Natural killer cell (primary cell): ENCODE data around the gene PDE11A. TPM values are rescaled to one million over a fixed set of nuclear protein-coding genes. Genes with fewer than 3 reads are reported as not detected.

Experiments used
- ATAC-seq, 3 donors: fragments of 150-1000 bp in 2 of 3; fragments of 200-7000 bp in 1 of 3; cut with Tn5 transposase; 1 replicate in 1 of 3; 2 replicates in 2 of 3; pipeline ENCODE4 v1.10.0; 2021; ENCODE audit warnings: mild to moderate bottlenecking in 2 of 3, moderate library complexity in 2 of 3
- DNase-seq, 2 donors: peaks; one replicate each; pipeline versions ENCODE4 v3.0.0 to v3.0.0-alpha.2; 2013 to 2021; ENCODE audit warnings: mixed read lengths in 1 of 2
- H3K27ac ChIP-seq: one replicate; pipeline ENCODE4 v1.5.1; 2013; ENCODE audit warnings: mild to moderate bottlenecking, low read length
- H3K27me3 ChIP-seq: one replicate; pipeline ENCODE4 v1.6.1; 2013; ENCODE audit warnings: low read length; ENCODE audit not compliant: control insufficient read depth, insufficient read depth
- H3K36me3 ChIP-seq: one replicate; pipeline ENCODE4 v1.6.1; 2013; ENCODE audit warnings: low read length; ENCODE audit not compliant: control insufficient read depth, insufficient read depth
- H3K4me1 ChIP-seq: one replicate; pipeline ENCODE4 v1.6.1; 2013; ENCODE audit warnings: low read length; ENCODE audit not compliant: control insufficient read depth, insufficient read depth
- H3K4me3 ChIP-seq: one replicate; pipeline ENCODE4 v1.5.1; 2013; ENCODE audit warnings: low read length
- H3K9me3 ChIP-seq: one replicate; pipeline ENCODE4 v1.6.1; 2013; ENCODE audit warnings: low read length; ENCODE audit not compliant: control insufficient read depth, insufficient read depth
- H3K27ac Mint-ChIP-seq, 2 donors: one replicate each; pipeline ENCODE4 v1.8.0; 2022; ENCODE audit warnings: mild to moderate bottlenecking in 2 of 2, mixed read lengths in 2 of 2, moderate library complexity in 1 of 2
- H3K27me3 Mint-ChIP-seq, 2 donors: one replicate each; pipeline ENCODE4 v1.8.0; 2022; ENCODE audit warnings: low read depth in 2 of 2, mixed read lengths in 2 of 2
- H3K36me3 Mint-ChIP-seq: one replicate; pipeline ENCODE4 v1.8.0; 2022; ENCODE audit warnings: mixed read lengths
- H3K4me1 Mint-ChIP-seq, 2 donors: one replicate each; pipeline ENCODE4 v1.8.0; 2022; ENCODE audit warnings: mixed read lengths in 2 of 2
- H3K4me3 Mint-ChIP-seq: one replicate; pipeline ENCODE4 v1.8.0; 2022; ENCODE audit warnings: mild to moderate bottlenecking, moderate library complexity, mixed read lengths
- H3K9me3 Mint-ChIP-seq, 2 donors: one replicate each; pipeline ENCODE4 v1.8.0; 2022; ENCODE audit warnings: mixed read lengths in 2 of 2
- WGBS: methylation state at CpG from one replicate; pipeline ENCODE4 v1.1.7; 2013; ENCODE audit warnings: missing lambda C conversion rate; ENCODE audit not compliant: insufficient coverage; 5-methylcytosine and 5-hydroxymethylcytosine counted together
- intact Hi-C: fragments of 100-400 bp; cut with micrococcal nuclease; formaldehyde crosslinking; loops from one replicate; pipeline ENCODE4 v1.14.2; 2022
- total RNA-seq, 4 donors: library from RNA; stranded (reverse); fragments of 120-200 nt in 1 of 4; gene quantifications; one replicate each; pipeline versions ENCODE4 v1.2.3 to v1.2.4, GENCODE V29; 2013 to 2022
- TF ChIP-seq, protein P1 (sequence below): fragments of 200-600 bp; IDR thresholded peaks from one replicate; pipeline ENCODE4 v1.8.0; 2022; ENCODE audit warnings: antibody characterized with exemption

The PDE11A gene
- total RNA-seq, 3 donors from 2014 or later (not counting 1 experiment from before 2014, with no cell fraction given), result not detected

DNA sequence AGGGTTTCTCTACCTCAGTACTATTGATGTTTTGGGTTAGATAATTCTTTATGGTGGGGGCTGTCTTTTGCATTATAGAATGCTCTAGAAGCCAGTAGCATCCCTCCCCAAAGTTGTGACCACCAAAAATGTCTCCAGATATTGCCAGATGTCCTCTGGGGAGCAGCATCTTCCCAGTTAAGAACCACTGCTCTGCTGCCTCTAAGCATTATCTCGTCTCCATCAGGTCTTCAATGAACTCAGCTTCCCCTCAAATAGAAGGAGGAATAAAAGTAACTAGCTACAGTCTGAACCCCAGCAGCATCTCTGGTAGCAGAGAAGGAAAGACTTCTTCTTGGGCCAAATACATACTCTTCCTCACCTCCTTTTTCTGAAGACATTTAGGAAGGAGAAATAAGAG, 435.9 kb downstream of the PDE11A start:
- no peaks in the 10 kb centered on the region for H3K36me3 Mint-ChIP-seq
- TF ChIP-seq, protein P1, sequence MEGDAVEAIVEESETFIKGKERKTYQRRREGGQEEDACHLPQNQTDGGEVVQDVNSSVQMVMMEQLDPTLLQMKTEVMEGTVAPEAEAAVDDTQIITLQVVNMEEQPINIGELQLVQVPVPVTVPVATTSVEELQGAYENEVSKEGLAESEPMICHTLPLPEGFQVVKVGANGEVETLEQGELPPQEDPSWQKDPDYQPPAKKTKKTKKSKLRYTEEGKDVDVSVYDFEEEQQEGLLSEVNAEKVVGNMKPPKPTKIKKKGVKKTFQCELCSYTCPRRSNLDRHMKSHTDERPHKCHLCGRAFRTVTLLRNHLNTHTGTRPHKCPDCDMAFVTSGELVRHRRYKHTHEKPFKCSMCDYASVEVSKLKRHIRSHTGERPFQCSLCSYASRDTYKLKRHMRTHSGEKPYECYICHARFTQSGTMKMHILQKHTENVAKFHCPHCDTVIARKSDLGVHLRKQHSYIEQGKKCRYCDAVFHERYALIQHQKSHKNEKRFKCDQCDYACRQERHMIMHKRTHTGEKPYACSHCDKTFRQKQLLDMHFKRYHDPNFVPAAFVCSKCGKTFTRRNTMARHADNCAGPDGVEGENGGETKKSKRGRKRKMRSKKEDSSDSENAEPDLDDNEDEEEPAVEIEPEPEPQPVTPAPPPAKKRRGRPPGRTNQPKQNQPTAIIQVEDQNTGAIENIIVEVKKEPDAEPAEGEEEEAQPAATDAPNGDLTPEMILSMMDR, result no peak
- no peaks in the 10 kb centered on the region for H3K9me3 Mint-ChIP-seq
- H3K27me3 Mint-ChIP-seq, result peaks cover 15 to 23% of the 10 kb centered on the region in 2 donors
- no peak for DNase-seq
- H3K4me1 ChIP-seq, result no peaks in the 10 kb centered on the region
- H3K27me3 ChIP-seq, result peaks cover 2% of the 10 kb centered on the region
- H3K4me3 ChIP-seq, result no peak overlapping the region
- no peak for ATAC-seq
- no peaks in the 10 kb centered on the region for H3K36me3 ChIP-seq
- WGBS, result 60% methylated on average over 1 of the region's 1 CpG
- intact Hi-C loops, result no loop called here
- no peaks in the 10 kb centered on the region for H3K9me3 ChIP-seq
- no peak overlapping the region for H3K27ac ChIP-seq
- H3K4me3 Mint-ChIP-seq, result no peak overlapping the region
- H3K4me1 Mint-ChIP-seq, result no peaks in the 10 kb centered on the region
- no peak overlapping the region for H3K27ac Mint-ChIP-seq

DNA sequence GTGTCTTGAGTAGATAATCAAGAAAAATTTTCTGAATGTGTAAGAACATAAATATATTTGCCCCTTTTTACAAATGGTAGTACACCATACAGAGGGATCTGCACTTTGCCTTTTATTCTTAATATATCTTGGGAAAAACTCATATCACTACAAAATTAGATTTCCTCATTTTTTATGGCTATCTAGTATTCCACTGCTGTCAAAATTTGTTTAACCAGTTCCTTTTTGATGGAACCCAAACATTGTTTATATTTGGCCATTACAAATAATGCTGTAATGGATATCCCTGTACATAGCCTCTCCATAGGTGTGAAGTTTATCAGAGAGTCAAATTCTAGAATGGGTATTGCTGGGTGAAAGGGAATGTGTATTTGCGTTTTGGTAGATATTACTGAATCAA, 436.9 kb downstream of the PDE11A start:
- H3K9me3 Mint-ChIP-seq, result no peaks in the 10 kb centered on the region
- intact Hi-C loops, result no loop called here
- H3K4me3 Mint-ChIP-seq, result no peak overlapping the region
- H3K27me3 ChIP-seq, result peaks cover 2% of the 10 kb centered on the region
- no peak overlapping the region for H3K27ac ChIP-seq
- H3K27ac Mint-ChIP-seq, result no peak overlapping the region
- H3K36me3 ChIP-seq, result no peaks in the 10 kb centered on the region
- no peak for DNase-seq
- WGBS, result no CpG with 5 or more reads among the region's 1 CpG
- H3K4me1 Mint-ChIP-seq, result no peaks in the 10 kb centered on the region
- no peaks in the 10 kb centered on the region for H3K4me1 ChIP-seq
- H3K9me3 ChIP-seq, result no peaks in the 10 kb centered on the region
- no peaks in the 10 kb centered on the region for H3K36me3 Mint-ChIP-seq
- no peak for ATAC-seq
- no peak overlapping the region for H3K4me3 ChIP-seq
- H3K27me3 Mint-ChIP-seq, result peaks cover 12 to 16% of the 10 kb centered on the region in 2 donors
- TF ChIP-seq, protein P1, result no peak

DNA sequence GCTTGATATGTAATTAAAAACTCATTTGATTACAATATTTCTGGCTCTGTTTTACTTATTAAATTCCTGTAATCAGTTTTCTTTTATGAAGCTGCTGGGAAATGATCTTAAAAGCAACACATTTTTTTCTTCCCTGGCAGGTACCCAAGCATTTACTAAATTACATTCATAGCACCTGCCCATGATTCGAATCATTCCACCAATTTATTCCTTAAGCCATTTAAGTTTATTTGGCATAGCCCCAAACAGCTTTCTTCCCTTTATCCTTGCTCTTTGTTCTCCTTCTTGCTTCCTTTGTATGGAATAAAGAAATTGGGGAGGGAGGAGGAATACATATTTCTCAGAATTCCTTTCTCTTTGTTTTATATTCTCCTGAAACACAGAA, 438.7 kb downstream of the PDE11A start:
- WGBS, result 85% methylated on average over 1 of the region's 1 CpG
- intact Hi-C loops, result no loop called here
- DNase-seq, result no peak
- H3K36me3 Mint-ChIP-seq, result no peaks in the 10 kb centered on the region
- no peaks in the 10 kb centered on the region for H3K9me3 Mint-ChIP-seq
- H3K36me3 ChIP-seq, result no peaks in the 10 kb centered on the region
- TF ChIP-seq, protein P1, result no peak
- H3K27me3 ChIP-seq, result peaks cover 2% of the 10 kb centered on the region
- no peaks in the 10 kb centered on the region for H3K4me1 Mint-ChIP-seq
- no peaks in the 10 kb centered on the region for H3K4me1 ChIP-seq
- no peak overlapping the region for H3K4me3 ChIP-seq
- ATAC-seq, result no peak
- H3K4me3 Mint-ChIP-seq, result peak overlapping the region; percentile 61
- H3K9me3 ChIP-seq, result no peaks in the 10 kb centered on the region
- no peak overlapping the region for H3K27ac Mint-ChIP-seq
- H3K27ac ChIP-seq, result no peak overlapping the region
- H3K27me3 Mint-ChIP-seq, result peaks cover 16 to 21% of the 10 kb centered on the region in 2 donors

DNA sequence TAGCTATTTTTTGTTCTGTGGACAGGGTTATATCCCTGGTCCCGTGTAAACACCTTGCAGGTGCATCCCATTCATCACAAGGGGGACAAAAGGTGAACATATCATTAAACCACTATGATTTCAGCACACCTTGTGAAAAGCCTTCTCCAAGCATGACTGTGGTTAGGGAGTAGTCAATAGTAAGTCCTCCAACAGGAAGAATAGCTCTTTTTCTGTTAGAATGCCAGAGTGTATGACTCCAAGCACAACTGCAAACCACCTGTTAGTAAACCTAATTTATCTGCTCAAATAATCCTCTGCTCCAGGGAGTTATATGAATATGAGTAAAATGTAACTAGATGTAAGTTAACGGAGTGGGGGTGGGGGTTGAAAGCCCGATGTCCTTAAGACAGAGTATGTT, 439.5 kb downstream of the PDE11A start:
- Mint-ChIP-seq H3K9me3 (no peaks in the 10 kb centered on the region), H3K36me3 (no peaks in the 10 kb centered on the region), H3K4me3 (no peak overlapping the region), H3K4me1 (no peaks in the 10 kb centered on the region), H3K27ac (no peak overlapping the region), H3K27me3 (peaks cover 18 to 21% of the 10 kb centered on the region in 2 donors)
- TF ChIP-seq, protein P1, result no peak
- no peak for DNase-seq
- Histone ChIP-seq H3K4me3 (no peak overlapping the region), H3K27me3 (peaks cover 2% of the 10 kb centered on the region), H3K27ac (no peak overlapping the region), H3K9me3 (no peaks in the 10 kb centered on the region), H3K4me1 (no peaks in the 10 kb centered on the region), H3K36me3 (no peaks in the 10 kb centered on the region)
- intact Hi-C loops, result no loop called here
- ATAC-seq, result no peak
- no CpG with 5 or more reads among the region's 3 CpGs for WGBS
